GM23248 (cell line): ENCODE data around the gene SLC4A2.

Source experiments
- EZH2 ChIP-seq: fragments of 200-600 bp; sonication (generic); IDR thresholded peaks from 2 replicates; pipeline ENCODE4 v1.6.1; 2018; ENCODE audit warnings: antibody characterized with exemption, mild to moderate bottlenecking; ENCODE audit not compliant: insufficient read depth, poor library complexity, severe bottlenecking
- EZH2phosphoT487 ChIP-seq: fragments of 200-600 bp; sonication (generic); IDR thresholded peaks from 2 replicates; pipeline ENCODE4 v1.6.1; 2018; ENCODE audit warnings: antibody characterized with exemption, moderate library complexity, mild to moderate bottlenecking, low read depth; ENCODE audit not compliant: insufficient read depth

- TF ChIP-seq EZH2 (no peak), EZH2phosphoT487 (no peak)
Measured at GRCh38 chr7:151040616-151041375, 18.6 kb upstream of the SLC4A2 start.
